ENCODE data around the gene ARAP2.

Gene ARAP2

DNA sequence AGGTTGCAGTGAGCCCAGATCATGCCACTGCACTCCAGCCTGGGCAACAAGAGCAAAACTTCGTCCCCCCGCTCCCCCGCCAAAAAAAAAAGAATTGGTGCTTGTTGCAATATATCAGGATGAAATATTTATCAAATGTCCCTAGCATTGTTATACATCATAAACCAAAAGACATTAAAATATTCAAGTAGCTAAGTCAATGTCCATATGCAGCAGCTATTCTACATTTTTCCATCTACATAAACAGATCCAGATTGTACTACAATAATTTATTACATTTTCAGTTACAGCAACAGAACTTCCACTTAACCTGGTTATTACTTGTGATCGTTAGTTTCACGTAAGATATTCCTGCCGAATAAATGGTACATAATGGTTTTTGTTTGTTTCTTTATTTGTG is 64.1 kb downstream of the ARAP2 start:
- TF ChIP-seq, protein P1, sequence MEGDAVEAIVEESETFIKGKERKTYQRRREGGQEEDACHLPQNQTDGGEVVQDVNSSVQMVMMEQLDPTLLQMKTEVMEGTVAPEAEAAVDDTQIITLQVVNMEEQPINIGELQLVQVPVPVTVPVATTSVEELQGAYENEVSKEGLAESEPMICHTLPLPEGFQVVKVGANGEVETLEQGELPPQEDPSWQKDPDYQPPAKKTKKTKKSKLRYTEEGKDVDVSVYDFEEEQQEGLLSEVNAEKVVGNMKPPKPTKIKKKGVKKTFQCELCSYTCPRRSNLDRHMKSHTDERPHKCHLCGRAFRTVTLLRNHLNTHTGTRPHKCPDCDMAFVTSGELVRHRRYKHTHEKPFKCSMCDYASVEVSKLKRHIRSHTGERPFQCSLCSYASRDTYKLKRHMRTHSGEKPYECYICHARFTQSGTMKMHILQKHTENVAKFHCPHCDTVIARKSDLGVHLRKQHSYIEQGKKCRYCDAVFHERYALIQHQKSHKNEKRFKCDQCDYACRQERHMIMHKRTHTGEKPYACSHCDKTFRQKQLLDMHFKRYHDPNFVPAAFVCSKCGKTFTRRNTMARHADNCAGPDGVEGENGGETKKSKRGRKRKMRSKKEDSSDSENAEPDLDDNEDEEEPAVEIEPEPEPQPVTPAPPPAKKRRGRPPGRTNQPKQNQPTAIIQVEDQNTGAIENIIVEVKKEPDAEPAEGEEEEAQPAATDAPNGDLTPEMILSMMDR (IDR thresholded peaks at IDR 0.05; ENCODE audit: low read depth, low read length) = no peak
- Histone ChIP-seq H3K27me3 (ENCODE audit: insufficient read depth, low read depth, severe bottlenecking) (peaks cover 45% of the 10 kb centered on the region), H3K9me3 (ENCODE audit: severe bottlenecking) (no peaks in the 10 kb centered on the region), H3K4me3 (ENCODE audit: low read depth, low read length) (no peak overlapping the region), H3K36me3 (no peaks in the 10 kb centered on the region), H3K27ac (no peak overlapping the region)
- no peak for DNase-seq

DNA sequence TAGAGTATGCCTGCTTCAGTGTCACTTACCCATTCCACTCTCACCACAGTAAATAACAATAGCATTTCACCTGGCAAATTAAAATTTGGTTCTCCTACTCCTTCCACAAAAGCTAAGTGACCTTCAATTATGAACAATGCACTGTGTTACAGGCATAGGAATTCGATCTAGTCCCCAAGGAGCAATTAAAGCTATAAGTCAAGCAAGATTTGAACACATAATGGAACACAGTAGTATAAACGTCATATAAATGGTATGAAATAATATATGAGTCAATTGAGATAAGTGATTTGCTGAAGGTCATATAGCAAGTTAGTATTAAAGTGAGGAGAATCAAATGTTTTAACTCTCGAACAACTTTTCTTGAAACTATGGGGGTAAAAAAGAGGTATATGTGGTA is 65.8 kb downstream of the ARAP2 start:
- Histone ChIP-seq H3K27ac (no peak overlapping the region), H3K4me3 (ENCODE audit: low read depth, low read length) (no peak overlapping the region), H3K27me3 (ENCODE audit: insufficient read depth, low read depth, severe bottlenecking) (peaks cover 48% of the 10 kb centered on the region), H3K9me3 (ENCODE audit: severe bottlenecking) (no peaks in the 10 kb centered on the region), H3K36me3 (no peaks in the 10 kb centered on the region)
- no peak for DNase-seq
- TF ChIP-seq, protein P1 (IDR thresholded peaks at IDR 0.05; ENCODE audit: low read depth, low read length) = no peak

DNA sequence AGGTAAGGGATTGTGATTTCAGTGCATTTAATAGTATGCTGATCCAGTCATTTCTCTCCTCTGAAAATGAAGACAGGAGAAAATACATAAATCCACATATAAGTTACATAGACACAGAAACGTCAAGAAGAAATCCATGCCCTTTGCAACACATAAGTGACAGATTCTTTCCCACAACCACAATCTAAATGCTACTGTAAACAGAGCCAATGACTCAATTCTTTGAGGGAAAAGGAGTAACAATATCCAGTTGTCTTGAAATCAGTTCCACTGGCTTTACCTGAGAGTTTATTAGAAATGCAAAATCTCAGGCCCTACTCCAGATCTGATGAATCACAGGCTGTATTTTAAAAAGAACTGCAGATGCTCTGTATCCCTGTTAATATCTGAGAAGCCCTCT is 66.4 kb downstream of the ARAP2 start:
- TF ChIP-seq, protein P1 (IDR thresholded peaks at IDR 0.05; ENCODE audit: low read depth, low read length) = no peak
- no peak overlapping the region for H3K27ac ChIP-seq
- H3K4me3 ChIP-seq (ENCODE audit: low read depth, low read length) = no peak overlapping the region
- no peak for DNase-seq
- no peaks in the 10 kb centered on the region for H3K9me3 ChIP-seq (ENCODE audit: severe bottlenecking)
- peaks cover 44% of the 10 kb centered on the region for H3K27me3 ChIP-seq (ENCODE audit: insufficient read depth, low read depth, severe bottlenecking)
- H3K36me3 ChIP-seq = no peaks in the 10 kb centered on the region

DNA sequence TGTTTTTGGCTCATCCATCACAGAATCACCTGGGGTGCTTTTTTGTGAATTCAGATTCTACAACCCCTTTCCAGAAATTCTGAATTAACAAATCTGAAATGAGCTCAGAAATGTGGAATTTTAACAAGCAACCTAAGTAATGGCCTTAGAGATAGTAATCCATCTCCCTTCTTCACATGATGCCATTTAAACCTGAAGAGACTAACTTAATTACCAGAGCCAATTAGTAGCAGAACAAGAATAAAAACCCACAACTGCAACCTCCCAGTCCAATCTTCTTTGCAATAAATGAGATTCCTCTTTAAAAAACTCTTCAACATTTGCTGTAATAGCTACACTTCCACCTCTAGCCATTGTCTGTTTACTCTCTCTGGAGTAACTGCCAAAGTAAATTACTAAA is 69.7 kb downstream of the ARAP2 start:
- Histone ChIP-seq H3K27ac (no peak overlapping the region), H3K4me3 (ENCODE audit: low read depth, low read length) (no peak overlapping the region), H3K27me3 (ENCODE audit: insufficient read depth, low read depth, severe bottlenecking) (peaks cover 32% of the 10 kb centered on the region), H3K9me3 (ENCODE audit: severe bottlenecking) (no peaks in the 10 kb centered on the region), H3K36me3 (no peaks in the 10 kb centered on the region)
- no peak for DNase-seq
- TF ChIP-seq, protein P1 (IDR thresholded peaks at IDR 0.05; ENCODE audit: low read depth, low read length) = no peak

DNA sequence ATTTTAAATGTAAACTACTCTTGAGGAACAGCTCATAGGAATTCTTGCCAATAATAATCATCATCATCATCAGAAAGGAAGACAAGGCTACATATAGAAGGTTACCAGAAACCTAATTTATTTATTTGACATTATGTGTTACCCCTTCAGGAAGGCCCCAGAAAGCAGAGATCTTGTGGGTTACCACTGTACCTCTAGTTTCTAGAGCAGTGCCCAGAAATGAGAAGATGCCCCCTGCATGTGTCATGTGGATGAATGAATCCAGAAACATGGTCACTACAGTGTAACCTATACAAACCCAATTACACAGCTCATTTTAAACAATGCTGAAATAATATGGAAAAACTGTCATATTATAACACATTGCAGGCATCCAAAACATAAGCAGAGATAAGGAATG is 70.4 kb downstream of the ARAP2 start:
- H3K27me3 ChIP-seq (ENCODE audit: insufficient read depth, low read depth, severe bottlenecking) = peaks cover 38% of the 10 kb centered on the region
- no peak overlapping the region for H3K27ac ChIP-seq
- no peak for DNase-seq
- no peak overlapping the region for H3K4me3 ChIP-seq (ENCODE audit: low read depth, low read length)
- no peaks in the 10 kb centered on the region for H3K36me3 ChIP-seq
- H3K9me3 ChIP-seq (ENCODE audit: severe bottlenecking) = no peaks in the 10 kb centered on the region
- TF ChIP-seq, protein P1 (IDR thresholded peaks at IDR 0.05; ENCODE audit: low read depth, low read length) = no peak

GRCh38 chr4:36172656-36173055 is 71.7 kb downstream of the ARAP2 start:
- DNase-seq = no peak
- H3K27ac ChIP-seq = no peak overlapping the region
- no peak overlapping the region for H3K4me3 ChIP-seq (ENCODE audit: low read depth, low read length)
- TF ChIP-seq, protein P1 (IDR thresholded peaks at IDR 0.05; ENCODE audit: low read depth, low read length) = no peak
- H3K9me3 ChIP-seq (ENCODE audit: severe bottlenecking) = no peaks in the 10 kb centered on the region
- H3K36me3 ChIP-seq = no peaks in the 10 kb centered on the region
- peaks cover 43% of the 10 kb centered on the region for H3K27me3 ChIP-seq (ENCODE audit: insufficient read depth, low read depth, severe bottlenecking)

All from WERI-Rb-1 (cell line).